HepG2 (cell line): ENCODE data around the gene ELP1. TPM values are rescaled to one million over a fixed set of nuclear protein-coding genes. Genes with fewer than 3 reads are reported as not detected.
A peak's percentile ranks its signal among the peaks of the same experiment; 100 is the strongest.

Experiments used
- ATF1 ChIP-seq: IDR thresholded peaks from 2 replicates; pipeline ENCODE4 v1.6.1; 2016; ENCODE audit warnings: mild to moderate bottlenecking, control low read depth
- GTF3A ChIP-seq: sonication (generic); formaldehyde crosslinking; conservative IDR thresholded peaks from 2 replicates; pipeline ENCODE4 v1.4.0; 2020; ENCODE audit warnings: mild to moderate bottlenecking, missing genetic modification reagents
- ONECUT2 ChIP-seq: sonication (generic); formaldehyde crosslinking; IDR thresholded peaks from 2 replicates; pipeline ENCODE4 v1.4.0; 2020; ENCODE audit warnings: missing genetic modification reagents
- RFX3 ChIP-seq: IDR thresholded peaks from 2 replicates; pipeline ENCODE4 v1.6.1; 2016; ENCODE audit warnings: missing biosample characterization, missing genetic modification reagents
- SCMH1 ChIP-seq: sonication (generic); formaldehyde crosslinking; IDR thresholded peaks from 2 replicates; pipeline ENCODE4 v1.9.0; 2021; ENCODE audit warnings: missing genetic modification reagents, mild to moderate bottlenecking, borderline replicate concordance
- SIX4 ChIP-seq: sonication (generic); formaldehyde crosslinking; IDR thresholded peaks from 2 replicates; pipeline ENCODE4 v1.4.0; 2020; ENCODE audit warnings: missing genetic modification reagents
- SPEN ChIP-seq: sonication (generic); formaldehyde crosslinking; IDR thresholded peaks from 2 replicates; pipeline ENCODE4 v1.5.1; 2020; ENCODE audit warnings: low read depth, mild to moderate bottlenecking, missing genetic modification reagents
- STAG1 ChIP-seq: sonication (generic); formaldehyde crosslinking; IDR thresholded peaks from 2 replicates; pipeline ENCODE4 v1.4.0; 2020; ENCODE audit warnings: missing genetic modification reagents
- TCF7L2 ChIP-seq: IDR thresholded peaks from 2 replicates; pipeline ENCODE4 v1.6.1; 2011; ENCODE audit warnings: mild to moderate bottlenecking, low read depth, low read length, moderate library complexity
- XRCC5 ChIP-seq: fragments of 200-400 bp; formaldehyde crosslinking; optimal IDR thresholded peaks from 2 replicates; pipeline ENCODE3; 2017; ENCODE audit warnings: mild to moderate bottlenecking, low read length
- ZIK1 ChIP-seq: sonication (generic); formaldehyde crosslinking; IDR thresholded peaks from 2 replicates; pipeline ENCODE4 v1.5.0; 2020; ENCODE audit warnings: mild to moderate bottlenecking, low read depth, missing genetic modification reagents, borderline replicate concordance
- ZNF121 ChIP-seq: sonication (generic); formaldehyde crosslinking; IDR thresholded peaks from 2 replicates; pipeline ENCODE4 v1.5.0; 2020; ENCODE audit warnings: mild to moderate bottlenecking, missing genetic modification reagents
- ZNF530 ChIP-seq: sonication (generic); formaldehyde crosslinking; IDR thresholded peaks from 2 replicates; pipeline ENCODE4 v1.5.0; 2020; ENCODE audit warnings: low read depth, mild to moderate bottlenecking, missing genetic modification reagents
- polyA plus RNA-seq, 8 experiments: library from polyadenylated mRNA; depleted of rRNA in 3 of 8; stranded (reverse) in 7 of 8; unstranded in 1 of 8; fragments of >200 nt; fragmentation: Illumina TruSeq in 4 of 8; extraction: Trizol in 4 of 8; gene quantifications; 2 replicates each; pipeline versions ENCODE4 v1.2.1 to v1.2.3, GENCODE V29; 2011 to 2016; ENCODE audit warnings: low read depth in 4 of 8, missing spikeins in 1 of 8, mixed read lengths in 1 of 8; ENCODE audit not compliant: insufficient read depth in 1 of 8
- total RNA-seq, 5 experiments: library from RNA; depleted of rRNA; stranded (reverse); fragments of >200 nt; fragmentation: Illumina TruSeq; extraction: Trizol; gene quantifications; 2 replicates each; pipeline ENCODE4 v1.2.3, GENCODE V29; 2016; ENCODE audit warnings: low read depth in 1 of 5
- TF ChIP-seq, protein P1 (sequence below): sonication (generic); formaldehyde crosslinking; IDR thresholded peaks from 2 replicates; pipeline ENCODE4 v1.5.0; 2020; ENCODE audit warnings: mild to moderate bottlenecking, missing genetic modification reagents, borderline replicate concordance
- TF ChIP-seq, protein P2 (sequence below): sonication (generic); formaldehyde crosslinking; IDR thresholded peaks from 2 replicates; pipeline ENCODE4 v1.5.1; 2020; ENCODE audit warnings: missing genetic modification reagents, mild to moderate bottlenecking, borderline replicate concordance
- TF ChIP-seq, protein P3 (sequence below): sonication (generic); formaldehyde crosslinking; IDR thresholded peaks from 2 replicates; pipeline ENCODE4 v1.5.1; 2020; ENCODE audit warnings: missing genetic modification reagents, mild to moderate bottlenecking, borderline replicate concordance
- TF ChIP-seq, protein P4 (sequence below): sonication (generic); formaldehyde crosslinking; IDR thresholded peaks from 2 replicates; pipeline ENCODE4 v1.5.0; 2020; ENCODE audit warnings: missing genetic modification reagents
- TF ChIP-seq, protein P5 (sequence below): sonication (generic); formaldehyde crosslinking; conservative IDR thresholded peaks from 2 replicates; pipeline ENCODE4 v1.4.0; 2020; ENCODE audit warnings: mild to moderate bottlenecking, missing genetic modification reagents, moderate library complexity

ELP1 gene
- total and polyA plus RNA-seq, 2 of the 13 experiments (the other 11 are each of a cell fraction or from before 2014, with no cell fraction given) = 157 to 275 TPM

DNA sequence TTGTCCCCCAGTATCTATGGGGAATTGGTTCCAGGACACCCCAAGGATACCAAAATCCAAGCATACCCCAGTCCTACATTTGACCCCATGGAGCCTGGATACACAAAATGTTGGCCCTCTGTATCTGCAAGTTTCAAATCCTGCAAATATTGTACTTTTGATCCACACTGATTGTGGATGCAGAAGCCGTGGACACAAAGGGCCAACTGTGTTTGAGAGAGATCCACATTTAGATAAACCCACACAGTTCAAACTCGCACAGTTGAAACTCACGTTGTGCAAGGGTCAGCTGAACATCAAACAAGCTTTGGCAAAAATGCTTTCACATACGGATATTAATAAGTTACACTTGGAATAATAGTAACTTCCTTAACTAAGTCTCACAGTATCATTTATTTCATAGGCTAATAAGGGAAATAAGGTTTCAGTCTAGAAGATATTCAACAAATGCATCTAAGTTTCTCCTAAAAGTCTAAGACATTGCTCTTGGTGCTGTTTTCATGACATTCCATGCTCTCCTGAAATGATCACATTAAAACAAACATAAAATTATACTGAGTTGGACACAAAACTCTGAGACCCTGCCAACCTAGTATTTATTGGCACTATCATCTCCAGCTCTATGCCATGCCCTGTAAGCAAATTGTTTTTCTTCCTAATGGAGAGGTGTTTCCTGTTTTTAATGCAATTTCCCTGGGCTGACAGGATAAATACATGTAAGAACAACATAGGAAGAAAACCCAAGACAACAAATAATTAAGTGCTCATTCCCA, 39.5 kb downstream of the ELP1 start (continued):
- TF ChIP-seq, protein P1, sequence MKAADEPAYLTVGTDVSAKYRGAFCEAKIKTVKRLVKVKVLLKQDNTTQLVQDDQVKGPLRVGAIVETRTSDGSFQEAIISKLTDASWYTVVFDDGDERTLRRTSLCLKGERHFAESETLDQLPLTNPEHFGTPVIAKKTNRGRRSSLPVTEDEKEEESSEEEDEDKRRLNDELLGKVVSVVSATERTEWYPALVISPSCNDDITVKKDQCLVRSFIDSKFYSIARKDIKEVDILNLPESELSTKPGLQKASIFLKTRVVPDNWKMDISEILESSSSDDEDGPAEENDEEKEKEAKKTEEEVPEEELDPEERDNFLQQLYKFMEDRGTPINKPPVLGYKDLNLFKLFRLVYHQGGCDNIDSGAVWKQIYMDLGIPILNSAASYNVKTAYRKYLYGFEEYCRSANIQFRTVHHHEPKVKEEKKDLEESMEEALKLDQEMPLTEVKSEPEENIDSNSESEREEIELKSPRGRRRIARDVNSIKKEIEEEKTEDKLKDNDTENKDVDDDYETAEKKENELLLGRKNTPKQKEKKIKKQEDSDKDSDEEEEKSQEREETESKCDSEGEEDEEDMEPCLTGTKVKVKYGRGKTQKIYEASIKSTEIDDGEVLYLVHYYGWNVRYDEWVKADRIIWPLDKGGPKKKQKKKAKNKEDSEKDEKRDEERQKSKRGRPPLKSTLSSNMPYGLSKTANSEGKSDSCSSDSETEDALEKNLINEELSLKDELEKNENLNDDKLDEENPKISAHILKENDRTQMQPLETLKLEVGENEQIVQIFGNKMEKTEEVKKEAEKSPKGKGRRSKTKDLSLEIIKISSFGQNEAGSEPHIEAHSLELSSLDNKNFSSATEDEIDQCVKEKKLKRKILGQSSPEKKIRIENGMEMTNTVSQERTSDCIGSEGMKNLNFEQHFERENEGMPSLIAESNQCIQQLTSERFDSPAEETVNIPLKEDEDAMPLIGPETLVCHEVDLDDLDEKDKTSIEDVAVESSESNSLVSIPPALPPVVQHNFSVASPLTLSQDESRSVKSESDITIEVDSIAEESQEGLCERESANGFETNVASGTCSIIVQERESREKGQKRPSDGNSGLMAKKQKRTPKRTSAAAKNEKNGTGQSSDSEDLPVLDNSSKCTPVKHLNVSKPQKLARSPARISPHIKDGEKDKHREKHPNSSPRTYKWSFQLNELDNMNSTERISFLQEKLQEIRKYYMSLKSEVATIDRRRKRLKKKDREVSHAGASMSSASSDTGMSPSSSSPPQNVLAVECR = peak; percentile 39; the same call in 1 of the 2 replicates
- TF ChIP-seq, protein P2, sequence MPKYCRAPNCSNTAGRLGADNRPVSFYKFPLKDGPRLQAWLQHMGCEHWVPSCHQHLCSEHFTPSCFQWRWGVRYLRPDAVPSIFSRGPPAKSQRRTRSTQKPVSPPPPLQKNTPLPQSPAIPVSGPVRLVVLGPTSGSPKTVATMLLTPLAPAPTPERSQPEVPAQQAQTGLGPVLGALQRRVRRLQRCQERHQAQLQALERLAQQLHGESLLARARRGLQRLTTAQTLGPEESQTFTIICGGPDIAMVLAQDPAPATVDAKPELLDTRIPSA (CRISPR knock-in tag) = no peak
- TF ChIP-seq ZNF530 (no peak), RFX3 (CRISPR knock-in tag) (no peak), SCMH1 (CRISPR knock-in tag) (no peak), ZNF121 (CRISPR knock-in tag) (no peak), SPEN (CRISPR knock-in tag) (no peak), XRCC5 (no peak), SIX4 (CRISPR knock-in tag) (peak; percentile 71), GTF3A (no peak), ATF1 (CRISPR knock-in tag) (peak; percentile 61; the same call in 1 of the 2 replicates), TCF7L2 (no peak), ONECUT2 (CRISPR knock-in tag) (peak; percentile 58; the same call in 1 of the 2 replicates), STAG1 (peak; percentile 24; the same call in 1 of the 2 replicates), ZIK1 (CRISPR knock-in tag) (no peak)
- TF ChIP-seq, protein P3, sequence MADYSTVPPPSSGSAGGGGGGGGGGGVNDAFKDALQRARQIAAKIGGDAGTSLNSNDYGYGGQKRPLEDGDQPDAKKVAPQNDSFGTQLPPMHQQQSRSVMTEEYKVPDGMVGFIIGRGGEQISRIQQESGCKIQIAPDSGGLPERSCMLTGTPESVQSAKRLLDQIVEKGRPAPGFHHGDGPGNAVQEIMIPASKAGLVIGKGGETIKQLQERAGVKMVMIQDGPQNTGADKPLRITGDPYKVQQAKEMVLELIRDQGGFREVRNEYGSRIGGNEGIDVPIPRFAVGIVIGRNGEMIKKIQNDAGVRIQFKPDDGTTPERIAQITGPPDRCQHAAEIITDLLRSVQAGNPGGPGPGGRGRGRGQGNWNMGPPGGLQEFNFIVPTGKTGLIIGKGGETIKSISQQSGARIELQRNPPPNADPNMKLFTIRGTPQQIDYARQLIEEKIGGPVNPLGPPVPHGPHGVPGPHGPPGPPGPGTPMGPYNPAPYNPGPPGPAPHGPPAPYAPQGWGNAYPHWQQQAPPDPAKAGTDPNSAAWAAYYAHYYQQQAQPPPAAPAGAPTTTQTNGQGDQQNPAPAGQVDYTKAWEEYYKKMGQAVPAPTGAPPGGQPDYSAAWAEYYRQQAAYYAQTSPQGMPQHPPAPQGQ (CRISPR knock-in tag) = no peak
- TF ChIP-seq, protein P4, sequence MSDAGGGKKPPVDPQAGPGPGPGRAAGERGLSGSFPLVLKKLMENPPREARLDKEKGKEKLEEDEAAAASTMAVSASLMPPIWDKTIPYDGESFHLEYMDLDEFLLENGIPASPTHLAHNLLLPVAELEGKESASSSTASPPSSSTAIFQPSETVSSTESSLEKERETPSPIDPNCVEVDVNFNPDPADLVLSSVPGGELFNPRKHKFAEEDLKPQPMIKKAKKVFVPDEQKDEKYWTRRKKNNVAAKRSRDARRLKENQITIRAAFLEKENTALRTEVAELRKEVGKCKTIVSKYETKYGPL (CRISPR knock-in tag) = no peak
- TF ChIP-seq, protein P5, sequence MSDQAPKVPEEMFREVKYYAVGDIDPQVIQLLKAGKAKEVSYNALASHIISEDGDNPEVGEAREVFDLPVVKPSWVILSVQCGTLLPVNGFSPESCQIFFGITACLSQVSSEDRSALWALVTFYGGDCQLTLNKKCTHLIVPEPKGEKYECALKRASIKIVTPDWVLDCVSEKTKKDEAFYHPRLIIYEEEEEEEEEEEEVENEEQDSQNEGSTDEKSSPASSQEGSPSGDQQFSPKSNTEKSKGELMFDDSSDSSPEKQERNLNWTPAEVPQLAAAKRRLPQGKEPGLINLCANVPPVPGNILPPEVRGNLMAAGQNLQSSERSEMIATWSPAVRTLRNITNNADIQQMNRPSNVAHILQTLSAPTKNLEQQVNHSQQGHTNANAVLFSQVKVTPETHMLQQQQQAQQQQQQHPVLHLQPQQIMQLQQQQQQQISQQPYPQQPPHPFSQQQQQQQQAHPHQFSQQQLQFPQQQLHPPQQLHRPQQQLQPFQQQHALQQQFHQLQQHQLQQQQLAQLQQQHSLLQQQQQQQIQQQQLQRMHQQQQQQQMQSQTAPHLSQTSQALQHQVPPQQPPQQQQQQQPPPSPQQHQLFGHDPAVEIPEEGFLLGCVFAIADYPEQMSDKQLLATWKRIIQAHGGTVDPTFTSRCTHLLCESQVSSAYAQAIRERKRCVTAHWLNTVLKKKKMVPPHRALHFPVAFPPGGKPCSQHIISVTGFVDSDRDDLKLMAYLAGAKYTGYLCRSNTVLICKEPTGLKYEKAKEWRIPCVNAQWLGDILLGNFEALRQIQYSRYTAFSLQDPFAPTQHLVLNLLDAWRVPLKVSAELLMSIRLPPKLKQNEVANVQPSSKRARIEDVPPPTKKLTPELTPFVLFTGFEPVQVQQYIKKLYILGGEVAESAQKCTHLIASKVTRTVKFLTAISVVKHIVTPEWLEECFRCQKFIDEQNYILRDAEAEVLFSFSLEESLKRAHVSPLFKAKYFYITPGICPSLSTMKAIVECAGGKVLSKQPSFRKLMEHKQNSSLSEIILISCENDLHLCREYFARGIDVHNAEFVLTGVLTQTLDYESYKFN = peak; percentile 97
